MM.1S (cell line): Measurements from ENCODE around the gene L3MBTL4.

Source experiments
- DNase-seq: peaks from one replicate; pipeline ENCODE4 v3.0.0-alpha.2; 2015
- H2AFZ ChIP-seq: fragments of 300-600 bp; sonication (generic); 2 replicates; pipeline ENCODE4 v1.6.0; 2016; ENCODE audit warnings: antibody characterized with exemption, low read length
- H3F3A ChIP-seq: fragments of 300-600 bp; sonication (generic); 2 replicates; pipeline ENCODE4 v1.6.1; 2016; ENCODE audit warnings: mild to moderate bottlenecking, antibody characterized with exemption, low read length, moderate library complexity, mixed read lengths; ENCODE audit not compliant: insufficient read depth
- H3K27ac ChIP-seq: fragments of 300-600 bp; sonication (generic); 2 replicates; pipeline ENCODE4 v1.5.1; 2016; ENCODE audit warnings: mild to moderate bottlenecking, low read length
- H3K27me3 ChIP-seq: fragments of 300-600 bp; sonication (generic); replicated peaks from 2 replicates; pipeline ENCODE4 v1.6.0; 2016; ENCODE audit warnings: low read length; ENCODE audit not compliant: insufficient read depth
- H3K36me3 ChIP-seq: fragments of 300-600 bp; sonication (generic); replicated peaks from 2 replicates; pipeline ENCODE4 v1.6.1; 2016; ENCODE audit warnings: mild to moderate bottlenecking, low read length, mixed read lengths; ENCODE audit not compliant: insufficient read depth
- H3K4me1 ChIP-seq: fragments of 300-600 bp; sonication (generic); 2 replicates; pipeline ENCODE4 v1.6.1; 2016; ENCODE audit warnings: low read length, mixed read lengths
- H3K4me2 ChIP-seq: fragments of 300-600 bp; sonication (generic); 2 replicates; pipeline ENCODE4 v1.6.0; 2016; ENCODE audit warnings: low read depth, low read length
- H3K4me3 ChIP-seq: fragments of 300-600 bp; sonication (generic); 2 replicates; pipeline ENCODE4 v1.5.1; 2016; ENCODE audit warnings: low read length, mixed read lengths
- H3K79me2 ChIP-seq: fragments of 300-600 bp; sonication (generic); 2 replicates; pipeline ENCODE4 v1.6.1; 2016; ENCODE audit warnings: mixed run types, low read length, mixed read lengths
- H3K9ac ChIP-seq: fragments of 300-600 bp; sonication (generic); 2 replicates; pipeline ENCODE4 v1.6.1; 2016; ENCODE audit warnings: low read length, mixed read lengths
- H3K9me2 ChIP-seq: fragments of 300-600 bp; sonication (generic); replicated peaks from 2 replicates; pipeline ENCODE4 v1.6.1; 2016; ENCODE audit warnings: mild to moderate bottlenecking, low read length, mixed read lengths; ENCODE audit not compliant: insufficient read depth
- H3K9me3 ChIP-seq: fragments of 300-600 bp; sonication (generic); replicated peaks from 2 replicates; pipeline ENCODE4 v1.6.1; 2016; ENCODE audit warnings: mild to moderate bottlenecking, low read length, mixed read lengths; ENCODE audit not compliant: insufficient read depth
- H4K20me1 ChIP-seq: fragments of 300-600 bp; sonication (generic); 2 replicates; pipeline ENCODE4 v1.6.1; 2016; ENCODE audit warnings: mild to moderate bottlenecking, low read length, moderate library complexity, mixed read lengths; ENCODE audit not compliant: insufficient read depth
- EZH2 ChIP-seq: fragments of 300-600 bp; sonication (generic); optimal IDR thresholded peaks from 2 replicates; pipeline ENCODE3; 2017; ENCODE audit warnings: low read depth, mild to moderate bottlenecking, antibody characterized with exemption, low read length, mixed read lengths
- EZH2phosphoT487 ChIP-seq: fragments of 300-600 bp; sonication (generic); IDR thresholded peaks from 2 replicates; pipeline ENCODE4 v1.6.1; 2018; ENCODE audit warnings: antibody characterized with exemption, low read length
- TF ChIP-seq, protein P1 (sequence below): fragments of 300-600 bp; sonication (generic); IDR thresholded peaks from 2 replicates; pipeline ENCODE4 v1.5.1; 2016; ENCODE audit warnings: antibody characterized with exemption, low read length, mixed read lengths

L3MBTL4 gene

GRCh38 chr18:5963267-5963666 lies 451.4 kb downstream of the L3MBTL4 start:
- H3K27ac ChIP-seq: no peak overlapping the region
- H3K4me3 ChIP-seq: no peak overlapping the region
- no peak overlapping the region for H3K4me2 ChIP-seq
- no peaks in the 10 kb centered on the region for H3F3A ChIP-seq
- H3K9me3 ChIP-seq: no peaks in the 10 kb centered on the region
- no peaks in the 10 kb centered on the region for H3K9me2 ChIP-seq
- no peak for DNase-seq
- H3K79me2 ChIP-seq: no peaks in the 10 kb centered on the region
- H3K4me1 ChIP-seq: no peaks in the 10 kb centered on the region
- TF ChIP-seq, protein P1, sequence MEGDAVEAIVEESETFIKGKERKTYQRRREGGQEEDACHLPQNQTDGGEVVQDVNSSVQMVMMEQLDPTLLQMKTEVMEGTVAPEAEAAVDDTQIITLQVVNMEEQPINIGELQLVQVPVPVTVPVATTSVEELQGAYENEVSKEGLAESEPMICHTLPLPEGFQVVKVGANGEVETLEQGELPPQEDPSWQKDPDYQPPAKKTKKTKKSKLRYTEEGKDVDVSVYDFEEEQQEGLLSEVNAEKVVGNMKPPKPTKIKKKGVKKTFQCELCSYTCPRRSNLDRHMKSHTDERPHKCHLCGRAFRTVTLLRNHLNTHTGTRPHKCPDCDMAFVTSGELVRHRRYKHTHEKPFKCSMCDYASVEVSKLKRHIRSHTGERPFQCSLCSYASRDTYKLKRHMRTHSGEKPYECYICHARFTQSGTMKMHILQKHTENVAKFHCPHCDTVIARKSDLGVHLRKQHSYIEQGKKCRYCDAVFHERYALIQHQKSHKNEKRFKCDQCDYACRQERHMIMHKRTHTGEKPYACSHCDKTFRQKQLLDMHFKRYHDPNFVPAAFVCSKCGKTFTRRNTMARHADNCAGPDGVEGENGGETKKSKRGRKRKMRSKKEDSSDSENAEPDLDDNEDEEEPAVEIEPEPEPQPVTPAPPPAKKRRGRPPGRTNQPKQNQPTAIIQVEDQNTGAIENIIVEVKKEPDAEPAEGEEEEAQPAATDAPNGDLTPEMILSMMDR: no peak
- TF ChIP-seq EZH2 (no peak), EZH2phosphoT487 (no peak)
- no peaks in the 10 kb centered on the region for H3K27me3 ChIP-seq
- H3K36me3 ChIP-seq: no peaks in the 10 kb centered on the region
- H4K20me1 ChIP-seq: no peaks in the 10 kb centered on the region
- H3K9ac ChIP-seq: no peak overlapping the region
- H2AFZ ChIP-seq: no peak overlapping the region

GRCh38 chr18:5962362-5962761 lies 452.3 kb downstream of the L3MBTL4 start:
- DNase-seq: no peak
- Histone ChIP-seq H3K9me3 (no peaks in the 10 kb centered on the region), H3K4me3 (no peak overlapping the region), H2AFZ (no peak overlapping the region), H3K27me3 (no peaks in the 10 kb centered on the region), H3K79me2 (no peaks in the 10 kb centered on the region), H3K36me3 (no peaks in the 10 kb centered on the region), H3K4me2 (no peak overlapping the region), H4K20me1 (no peaks in the 10 kb centered on the region), H3F3A (no peaks in the 10 kb centered on the region), H3K9me2 (no peaks in the 10 kb centered on the region), H3K27ac (no peak overlapping the region), H3K9ac (no peak overlapping the region), H3K4me1 (no peaks in the 10 kb centered on the region)
- TF ChIP-seq, protein P1: no peak
- no peak for TF ChIP-seq EZH2
- TF ChIP-seq EZH2phosphoT487: no peak

DNA sequence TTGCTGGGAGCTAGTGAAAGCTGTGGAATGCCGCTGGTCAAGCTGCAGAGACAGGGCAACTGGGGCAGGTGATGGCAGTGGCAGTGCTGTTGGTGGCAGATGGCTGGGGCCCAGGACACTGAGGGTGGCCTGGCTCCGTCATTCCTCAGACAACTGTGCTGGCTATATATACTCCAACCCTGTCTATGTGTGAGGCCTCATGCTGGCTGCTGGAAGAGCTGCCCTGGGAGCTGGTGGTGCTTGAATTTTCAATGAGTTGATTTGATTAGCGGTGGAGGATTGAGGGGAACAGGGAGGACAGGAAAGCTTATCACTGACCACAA lies 452.9 kb downstream of the L3MBTL4 start:
- Histone ChIP-seq H3K79me2 (no peaks in the 10 kb centered on the region), H3K4me3 (no peak overlapping the region), H3K4me2 (no peak overlapping the region), H3K4me1 (no peaks in the 10 kb centered on the region), H4K20me1 (no peaks in the 10 kb centered on the region), H3K9me3 (no peaks in the 10 kb centered on the region), H3K9ac (no peak overlapping the region), H2AFZ (no peak overlapping the region), H3K27ac (no peak overlapping the region), H3F3A (no peaks in the 10 kb centered on the region), H3K27me3 (no peaks in the 10 kb centered on the region), H3K36me3 (no peaks in the 10 kb centered on the region), H3K9me2 (no peaks in the 10 kb centered on the region)
- TF ChIP-seq EZH2: no peak
- TF ChIP-seq, protein P1: no peak
- TF ChIP-seq EZH2phosphoT487: no peak
- no peak for DNase-seq
